HT-29 (cell line): Measurements from ENCODE around the gene GSTA5. TPM values are rescaled to one million over a fixed set of nuclear protein-coding genes. Genes with fewer than 3 reads are reported as not detected.
"Not testable (repeated sequence)": the region's sequence is repeated elsewhere in the genome, so short reads cannot be mapped to it uniquely, and the experiment has no call there.

ENCODE experiments used
- DNase-seq: peaks from one replicate; pipeline ENCODE4 v3.0.0-alpha.2; 2015; ENCODE audit warnings: low spot score
- total RNA-seq: library from RNA; depleted of rRNA; stranded (reverse); fragments of >200 nt; shearing (Covaris generic); gene quantifications from 2 replicates; pipeline ENCODE4 v1.2.3, GENCODE V29; 2014; rRNA removed

The GSTA5 gene
- total RNA-seq, 1 experiment from 2014 or later: not detected

GRCh38 chr6:52789658-52790057 is 51.0 kb downstream of the GSTA5 start:
- DNase-seq: not testable (repeated sequence)

DNA sequence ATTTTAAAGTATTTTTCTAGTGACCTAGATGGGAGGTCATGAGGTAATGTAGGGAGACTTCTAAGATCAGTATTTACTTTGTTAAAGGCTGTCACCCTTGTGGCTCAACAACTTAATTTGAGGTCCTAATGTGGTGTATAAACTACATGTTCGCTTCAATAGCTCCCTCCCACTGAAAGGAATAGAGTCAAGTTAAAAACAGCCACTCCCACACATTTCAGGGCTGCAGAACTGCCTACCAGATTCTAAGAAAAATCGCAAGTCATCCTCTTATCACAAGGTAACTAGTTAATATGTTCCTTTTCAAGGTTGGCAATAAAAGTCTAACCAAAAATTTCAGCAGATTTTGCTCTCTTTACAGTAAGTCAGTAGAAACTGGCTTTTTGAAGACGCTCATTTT is 52.1 kb downstream of the GSTA5 start:
- DNase-seq: no peak

GRCh38 chr6:52787917-52788316 is 52.7 kb downstream of the GSTA5 start:
- DNase-seq: no peak

DNA sequence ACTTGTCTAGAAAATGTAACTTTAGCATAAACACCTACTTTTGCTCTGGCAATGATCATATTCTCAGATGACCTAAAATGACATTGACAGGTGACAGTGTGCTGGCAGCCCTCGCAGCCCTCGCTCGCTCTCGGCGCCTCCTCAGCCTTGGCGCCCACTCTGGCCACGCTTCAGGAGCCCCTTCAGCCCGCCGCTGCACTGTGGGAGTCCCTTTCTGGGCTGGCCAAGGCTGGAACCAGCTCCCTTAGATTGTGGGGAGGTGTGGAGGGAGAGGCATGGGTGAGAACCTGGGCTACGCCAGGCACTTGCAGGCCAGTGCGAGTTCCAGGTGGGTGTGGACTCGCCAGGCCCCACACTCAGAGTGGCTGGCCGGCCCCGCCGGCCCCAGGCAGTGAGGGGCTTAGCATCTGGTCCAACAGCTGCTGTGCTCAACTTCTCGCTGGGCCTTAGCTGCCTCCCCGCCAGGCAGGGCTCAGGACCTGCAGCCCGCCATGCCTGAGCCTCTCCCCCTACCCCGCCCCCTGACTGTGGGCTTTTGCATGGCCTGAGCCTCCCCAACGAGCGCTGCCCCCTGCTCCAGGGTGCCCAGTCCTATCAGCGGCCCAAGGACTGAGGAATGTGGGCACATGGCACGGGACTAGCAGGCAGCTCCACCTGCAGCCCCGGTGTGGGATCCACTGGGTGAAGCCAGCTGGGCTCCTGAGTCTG is 54.2 kb downstream of the GSTA5 start:
- DNase-seq: no peak

DNA sequence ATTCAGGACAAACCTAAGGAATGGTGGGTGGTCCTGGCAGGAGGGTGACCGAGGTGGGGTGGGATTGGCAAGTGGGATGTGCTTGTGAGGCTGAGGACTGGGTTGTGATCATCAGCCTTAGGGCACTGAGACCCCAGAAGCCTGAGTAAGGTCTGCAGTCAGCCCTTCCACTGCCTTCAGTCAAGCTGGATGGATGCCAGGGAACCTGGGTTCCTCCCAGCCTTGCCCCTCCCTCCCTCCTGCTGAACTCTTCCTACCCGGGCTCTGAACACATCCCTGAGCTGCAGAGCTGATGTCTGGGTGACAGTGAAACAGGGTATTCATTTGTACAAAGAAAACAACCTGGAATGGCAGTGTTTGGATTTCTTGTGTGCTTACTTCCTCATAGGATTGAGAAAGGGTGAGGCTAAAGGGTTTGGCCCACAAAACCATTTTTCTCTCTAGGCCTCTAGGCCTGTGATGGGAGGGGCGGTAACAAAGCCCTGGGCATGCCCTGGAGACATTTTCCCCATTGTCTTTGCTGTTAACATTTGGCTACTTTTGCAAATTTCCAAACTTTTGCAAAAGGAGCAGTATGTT is 57.8 kb downstream of the GSTA5 start:
- DNase-seq: not testable (repeated sequence)

GRCh38 chr6:52782209-52782608 is 58.4 kb downstream of the GSTA5 start:
- DNase-seq: not testable (repeated sequence)

Other genes with a start within 250 kb of the GSTA5 start
- gene TMEM14A, start 169.7 kb downstream of the GSTA5 start, total RNA-seq: 26.9 and 29.3 TPM in 2 replicates
- gene GSTA2, start 77.3 kb downstream of the GSTA5 start, total RNA-seq: 0.18 TPM in 1 of 2 replicates, not detected in the other
- not detected in 2 replicates for gene GSTA1, start 37.0 kb downstream of the GSTA5 start, total RNA-seq
- not detected in 2 replicates for gene GSTA3, start 68.9 kb upstream of the GSTA5 start, total RNA-seq
- gene GSTA4, start 154.5 kb upstream of the GSTA5 start, total RNA-seq: 4.1 and 5.4 TPM in 2 replicates
- gene CILK1, start 221.0 kb upstream of the GSTA5 start, total RNA-seq: 3.8 and 4.4 TPM in 2 replicates
- 42.7 and 42.8 TPM in 2 replicates for gene FBXO9, start 224.6 kb upstream of the GSTA5 start, total RNA-seq